Pancreas (tissue), 10 donors: ENCODE data around the gene CYP8B1. TPM values are rescaled to one million over a fixed set of nuclear protein-coding genes. Genes with fewer than 3 reads are reported as not detected.

Experiments used
- ATAC-seq, 4 donors: fragments of 200-7000 bp; cut with Tn5 transposase; one replicate each; pipeline versions ENCODE4 v1.8.0 to v1.9.1; 2020; ENCODE audit warnings: mild to moderate bottlenecking in 4 of 4, moderate library complexity in 4 of 4
- DNase-seq, 6 donors: peaks; one replicate each; pipeline ENCODE4 v3.0.0-alpha.2; 2020
- FAIRE-seq: peaks from 2 replicates; lab custom pipeline; 2012; peaks lifted over from hg19 to GRCh38; lab: Jason Lieb, UNC
- H3K27ac ChIP-seq, 4 donors: fragments of 200-600 bp; sonication (generic); 1 replicate in 3 of 4; 2 replicates in 1 of 4; pipeline versions ENCODE4 v1.5.0 to v1.8.0; 2020
- H3K27me3 ChIP-seq, 4 donors: fragments of 200-600 bp; one replicate each; pipeline ENCODE4 v1.8.0; 2021
- H3K36me3 ChIP-seq, 3 donors: fragments of 200-600 bp; sonication (generic) in 1 of 3; one replicate each; pipeline versions ENCODE4 v1.5.0 to v1.8.0; 2020 to 2021
- H3K4me1 ChIP-seq, 3 donors: fragments of 200-600 bp; one replicate each; pipeline ENCODE4 v1.8.0; 2021
- H3K4me3 ChIP-seq, 4 donors: fragments of 200-600 bp; sonication (generic) in 2 of 4; one replicate each; pipeline versions ENCODE4 v1.5.0 to v1.8.0; 2020 to 2021
- H3K9me3 ChIP-seq, 4 donors: fragments of 200-600 bp; one replicate each; pipeline ENCODE4 v1.8.0; 2021
- WGBS, 2 donors: extraction: QIAGEN DNeasy Blood & Tissue Kit; methylation state at CpG; one replicate each; pipeline ENCODE4 v1.1.7; 2013; 5-methylcytosine and 5-hydroxymethylcytosine counted together
- intact Hi-C, 3 donors: fragments of 100-400 bp; cut with DNase I; formaldehyde crosslinking; loops; one replicate each; pipeline versions ENCODE4 v1.11.1 to v1.14.2; 2022
- polyA plus RNA-seq, 2 donors: library from polyadenylated mRNA; stranded (reverse); fragments of 200-250 nt; gene quantifications; one replicate each; pipeline ENCODE4 v1.2.3, GENCODE V29; 2013
- total RNA-seq, 6 donors: library from RNA; stranded (reverse); fragmentation: NEBNext Ultra II Directional in 4 of 6; extraction: Animal tissue kit (Norgen Biotek cat#: 25700) in 4 of 6; gene quantifications; one replicate each; pipeline versions ENCODE4 v1.2.1 to v1.2.4, GENCODE V29; 2021 to 2023
- TF ChIP-seq, protein P1 (sequence below), 4 donors: fragments of 200-600 bp; sonication (generic) in 3 of 4; IDR thresholded peaks; one replicate each; pipeline versions ENCODE4 v1.5.0 to v1.8.0; 2021; ENCODE audit warnings: antibody characterized with exemption in 4 of 4
- donor health status: healthy with polysubstance abuse.
- donor health status: DM: no; HTN: no; CAD: no; lungs with moderate emphysema.
- donor health status: DM: no; HTN: no; CAD: no.
- donor health status: control.
- donor health status: control.
- donor health status: Bipolar disorder and iron deficiency.
- donor health status: DM: yes; HTN: yes; CAD: no.
- donor health status: DM: no; HTN: no; CAD: no.
- donor health status: DM: no; HTN: no; CAD: no.
- donor health status: DM: yes; HTN: yes; CAD: no.

Gene CYP8B1
- total and polyA plus RNA-seq, 8 donors, result 0.22 TPM; not detected in 7

DNA sequence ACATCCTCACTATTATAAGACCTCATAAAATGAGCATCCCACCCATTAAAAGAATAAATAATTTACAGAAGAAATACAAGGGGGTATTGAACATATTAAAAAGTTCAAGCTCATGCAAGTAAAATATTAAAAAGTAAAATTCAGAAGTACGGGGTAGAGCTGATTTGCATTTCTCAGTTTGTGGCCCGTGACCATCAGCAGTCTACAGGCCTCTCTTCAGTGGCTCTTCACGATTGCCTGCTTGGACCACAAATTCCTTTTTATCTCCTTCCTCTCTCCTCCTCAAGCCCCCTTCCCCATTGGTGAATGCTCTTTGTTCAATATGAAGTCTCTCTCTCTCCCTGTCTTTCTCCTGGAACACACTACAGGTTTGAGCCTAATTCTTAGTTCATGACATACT, 19.1 kb downstream of the CYP8B1 start:
- H3K27ac ChIP-seq, result no peak overlapping the region
- H3K4me1 ChIP-seq, result no peaks in the 10 kb centered on the region
- no peak overlapping the region for H3K4me3 ChIP-seq
- no peaks in the 10 kb centered on the region for H3K9me3 ChIP-seq
- H3K36me3 ChIP-seq, result no peaks in the 10 kb centered on the region
- 95 to 97% methylated on average over 3 of the region's 3 CpGs for WGBS, 2 donors
- no peak for DNase-seq
- no peak for ATAC-seq
- H3K27me3 ChIP-seq, result no peaks in the 10 kb centered on the region
- TF ChIP-seq, protein P1, sequence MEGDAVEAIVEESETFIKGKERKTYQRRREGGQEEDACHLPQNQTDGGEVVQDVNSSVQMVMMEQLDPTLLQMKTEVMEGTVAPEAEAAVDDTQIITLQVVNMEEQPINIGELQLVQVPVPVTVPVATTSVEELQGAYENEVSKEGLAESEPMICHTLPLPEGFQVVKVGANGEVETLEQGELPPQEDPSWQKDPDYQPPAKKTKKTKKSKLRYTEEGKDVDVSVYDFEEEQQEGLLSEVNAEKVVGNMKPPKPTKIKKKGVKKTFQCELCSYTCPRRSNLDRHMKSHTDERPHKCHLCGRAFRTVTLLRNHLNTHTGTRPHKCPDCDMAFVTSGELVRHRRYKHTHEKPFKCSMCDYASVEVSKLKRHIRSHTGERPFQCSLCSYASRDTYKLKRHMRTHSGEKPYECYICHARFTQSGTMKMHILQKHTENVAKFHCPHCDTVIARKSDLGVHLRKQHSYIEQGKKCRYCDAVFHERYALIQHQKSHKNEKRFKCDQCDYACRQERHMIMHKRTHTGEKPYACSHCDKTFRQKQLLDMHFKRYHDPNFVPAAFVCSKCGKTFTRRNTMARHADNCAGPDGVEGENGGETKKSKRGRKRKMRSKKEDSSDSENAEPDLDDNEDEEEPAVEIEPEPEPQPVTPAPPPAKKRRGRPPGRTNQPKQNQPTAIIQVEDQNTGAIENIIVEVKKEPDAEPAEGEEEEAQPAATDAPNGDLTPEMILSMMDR (IDR thresholded peaks at IDR 0.05), result no peak
- FAIRE-seq, result no peak
- intact Hi-C loops, result no loop called here

DNA sequence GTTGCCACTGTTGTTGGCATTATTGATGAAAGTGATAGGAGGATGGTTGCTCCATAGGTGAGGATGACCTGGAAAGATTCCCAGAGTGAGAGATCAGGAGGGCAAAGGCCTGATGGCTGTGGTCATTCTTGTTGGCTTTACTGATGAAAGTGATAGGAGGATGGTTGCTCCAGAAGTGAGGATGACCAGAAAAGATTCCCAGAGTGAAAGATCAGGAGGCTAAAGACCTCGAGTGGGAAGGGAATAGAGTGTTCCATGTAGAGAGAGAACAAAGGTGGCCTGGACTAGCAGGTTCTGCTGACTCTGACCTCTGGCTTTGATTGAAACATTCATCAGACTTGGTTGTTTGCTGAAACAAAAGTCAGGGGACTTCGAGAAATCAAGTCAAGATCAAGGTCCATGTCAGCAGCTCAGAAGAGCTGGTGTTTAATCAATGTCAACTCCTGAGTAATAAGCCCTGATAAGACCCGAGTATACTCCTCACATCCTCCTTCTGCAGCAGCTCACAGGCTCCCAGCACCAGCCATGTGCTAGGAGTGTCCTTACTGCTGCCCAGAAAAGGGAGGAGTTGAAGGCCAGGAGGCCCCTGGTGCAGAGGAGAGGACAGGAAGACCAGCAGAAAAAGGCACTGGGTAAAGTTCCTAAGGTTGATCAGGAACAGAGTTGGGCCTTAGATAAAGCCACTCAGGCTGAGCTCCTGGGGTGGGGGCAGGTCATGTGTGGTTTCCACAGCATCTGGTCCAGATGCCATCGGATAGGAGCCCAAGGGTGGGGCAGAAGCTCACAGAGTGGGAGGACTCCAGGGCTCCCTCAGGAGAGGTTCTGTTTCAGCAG, 19.9 kb downstream of the CYP8B1 start:
- ATAC-seq, result peak in 3 of 4 donors; percentile 30 to 54 (median 53)
- no peak for FAIRE-seq
- DNase-seq, result no peak

DNA sequence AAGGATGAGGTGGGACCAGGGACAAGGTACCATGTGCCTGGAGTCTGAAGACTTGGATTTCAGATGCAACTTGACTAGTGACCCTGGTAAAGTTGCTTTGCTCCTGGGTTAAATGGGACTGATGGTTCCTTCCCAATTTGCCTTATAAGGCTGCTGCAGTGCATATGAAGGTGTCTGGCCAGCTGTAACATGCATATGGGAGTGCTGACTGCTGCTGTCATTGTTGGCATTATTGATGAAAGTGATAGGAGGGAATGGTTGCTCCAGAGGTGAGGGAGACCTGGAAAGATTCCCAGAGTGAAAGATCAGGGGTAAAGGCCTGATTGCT, 20.5 kb downstream of the CYP8B1 start:
- Histone ChIP-seq H3K27me3 (no peaks in the 10 kb centered on the region), H3K27ac (no peak overlapping the region), H3K9me3 (no peaks in the 10 kb centered on the region), H3K4me1 (no peaks in the 10 kb centered on the region), H3K4me3 (no peak overlapping the region), H3K36me3 (no peaks in the 10 kb centered on the region)
- ATAC-seq (no peak), FAIRE-seq (no peak), DNase-seq (no peak)
- intact Hi-C loops, result no loop called here
- TF ChIP-seq, protein P1 (IDR thresholded peaks at IDR 0.05), result no peak

More for the DNA sequence above, 19.9 kb downstream of the CYP8B1 start:
- 34 to 37% methylated on average over 4 of the region's 4 CpGs for WGBS, 2 donors
- H3K27me3 ChIP-seq, result no peaks in the 10 kb centered on the region
- intact Hi-C loops, result no loop called here
- no peaks in the 10 kb centered on the region for H3K4me1 ChIP-seq
- H3K27ac ChIP-seq, result no peak overlapping the region
- no peaks in the 10 kb centered on the region for H3K36me3 ChIP-seq
- TF ChIP-seq, protein P1 (IDR thresholded peaks at IDR 0.05), result no peak
- no peak overlapping the region for H3K4me3 ChIP-seq
- no peaks in the 10 kb centered on the region for H3K9me3 ChIP-seq

DNA sequence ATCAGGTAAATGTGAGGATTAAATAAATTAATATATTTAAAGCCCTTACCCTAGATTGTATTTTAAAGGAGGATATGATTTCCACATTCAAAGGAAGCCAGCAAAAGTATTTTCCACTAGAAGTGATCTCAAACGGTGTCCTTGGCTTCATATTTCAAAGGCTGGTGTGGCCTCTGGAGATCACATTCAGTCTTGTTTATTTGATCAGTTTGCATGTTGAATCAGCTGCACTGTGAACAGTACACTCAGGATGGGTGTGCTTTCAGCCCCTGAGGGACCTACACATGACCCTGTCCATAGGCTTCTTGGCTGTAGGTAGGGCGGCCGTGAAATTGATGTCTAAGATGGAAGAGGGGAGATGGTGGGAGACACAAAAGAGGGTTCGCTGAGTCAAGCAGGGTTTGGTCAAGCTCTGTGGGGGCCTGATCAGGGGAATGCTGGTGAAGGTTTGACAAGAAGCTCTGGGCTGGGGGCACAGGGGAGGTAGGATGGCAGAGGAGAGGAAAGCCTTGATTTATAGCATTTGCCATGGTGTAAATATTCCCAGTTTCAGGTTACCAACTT, 21.9 kb downstream of the CYP8B1 start:
- peak in 3 of 4 donors; percentile 49 to 86 (median 83) for ATAC-seq
- no peak for DNase-seq
- TF ChIP-seq, protein P1 (IDR thresholded peaks at IDR 0.05), result no peak
- Histone ChIP-seq H3K4me1 (no peaks in the 10 kb centered on the region), H3K27me3 (no peaks in the 10 kb centered on the region), H3K36me3 (no peaks in the 10 kb centered on the region), H3K27ac (no peak overlapping the region), H3K9me3 (no peaks in the 10 kb centered on the region), H3K4me3 (no peak overlapping the region)
- FAIRE-seq, result no peak
- WGBS, 2 donors, result 71 to 79% methylated on average over 4 of the region's 4 CpGs
- intact Hi-C loops, result no loop called here

DNA sequence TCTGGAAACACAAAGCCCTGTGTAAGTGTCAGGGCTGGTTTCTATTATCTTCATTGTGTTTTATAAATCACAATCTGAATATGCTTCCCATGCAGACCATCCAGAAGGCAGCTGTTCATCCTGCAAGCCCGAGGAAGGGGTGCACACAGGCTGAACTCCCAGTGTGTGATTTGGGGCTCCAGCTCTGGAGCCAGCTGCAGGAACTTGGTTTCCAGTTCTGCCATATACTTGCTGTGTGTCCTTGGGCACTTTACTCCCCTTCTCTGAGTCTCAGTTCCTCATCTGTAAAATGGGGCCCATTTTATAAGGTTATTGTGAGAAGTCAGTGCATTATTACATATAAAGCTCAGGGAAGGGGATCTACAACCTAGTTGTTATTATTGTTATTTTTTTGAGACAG, 22.6 kb downstream of the CYP8B1 start:
- H3K27ac ChIP-seq, result no peak overlapping the region
- 86 to 93% methylated on average over 1 of the region's 1 CpG for WGBS, 2 donors
- H3K4me3 ChIP-seq, result no peak overlapping the region
- H3K4me1 ChIP-seq, result no peaks in the 10 kb centered on the region
- DNase-seq (no peak), FAIRE-seq (no peak), ATAC-seq (no peak)
- H3K9me3 ChIP-seq, result no peaks in the 10 kb centered on the region
- no peaks in the 10 kb centered on the region for H3K27me3 ChIP-seq
- TF ChIP-seq, protein P1 (IDR thresholded peaks at IDR 0.05), result no peak
- intact Hi-C loops, result no loop called here
- H3K36me3 ChIP-seq, result no peaks in the 10 kb centered on the region
